Type B pancreatic cell (in vitro differentiated cells): Measurements from ENCODE around the gene PAPLN. TPM values are rescaled to one million over a fixed set of nuclear protein-coding genes. Genes with fewer than 3 reads are reported as not detected.
"Not testable (repeated sequence)": the region's sequence is repeated elsewhere in the genome, so short reads cannot be mapped to it uniquely, and the experiment has no call there.

Source experiments
- DNase-seq: peaks from one replicate; pipeline ENCODE4 v3.0.0; 2021; ENCODE audit warnings: mixed read lengths; ENCODE audit not compliant: unreplicated experiment; ENCODE audit errors: extremely low spot score
- H3K27ac Mint-ChIP-seq: 2 replicates; pipeline ENCODE4 v1.8.0; 2021; ENCODE audit warnings: mild to moderate bottlenecking, mixed read lengths
- H3K27me3 Mint-ChIP-seq: 2 replicates; pipeline ENCODE4 v1.8.0; 2021; ENCODE audit warnings: mixed read lengths
- H3K36me3 Mint-ChIP-seq: 2 replicates; pipeline ENCODE4 v1.8.0; 2021; ENCODE audit warnings: mixed read lengths
- H3K4me1 Mint-ChIP-seq: one replicate; pipeline ENCODE4 v1.8.0; 2021; ENCODE audit warnings: mixed read lengths; ENCODE audit not compliant: unreplicated experiment
- H3K4me3 Mint-ChIP-seq: 2 replicates; pipeline ENCODE4 v1.8.0; 2021; ENCODE audit warnings: mild to moderate bottlenecking, mixed read lengths
- H3K9me3 Mint-ChIP-seq: 2 replicates; pipeline ENCODE4 v1.8.0; 2021; ENCODE audit warnings: mixed read lengths
- total RNA-seq: library from RNA; stranded (reverse); gene quantifications from 2 replicates; pipeline ENCODE4 v1.2.1, GENCODE V29; 2021; ENCODE audit warnings: low replicate concordance
- TF ChIP-seq, protein P1 (sequence below): fragments of 200-600 bp; sonication (generic); conservative IDR thresholded peaks from 2 replicates; pipeline ENCODE4 v1.5.0; 2021; ENCODE audit warnings: antibody characterized with exemption, mild to moderate bottlenecking

PAPLN gene
- total RNA-seq, 1 donor from 2014 or later = 0.99 TPM

DNA sequence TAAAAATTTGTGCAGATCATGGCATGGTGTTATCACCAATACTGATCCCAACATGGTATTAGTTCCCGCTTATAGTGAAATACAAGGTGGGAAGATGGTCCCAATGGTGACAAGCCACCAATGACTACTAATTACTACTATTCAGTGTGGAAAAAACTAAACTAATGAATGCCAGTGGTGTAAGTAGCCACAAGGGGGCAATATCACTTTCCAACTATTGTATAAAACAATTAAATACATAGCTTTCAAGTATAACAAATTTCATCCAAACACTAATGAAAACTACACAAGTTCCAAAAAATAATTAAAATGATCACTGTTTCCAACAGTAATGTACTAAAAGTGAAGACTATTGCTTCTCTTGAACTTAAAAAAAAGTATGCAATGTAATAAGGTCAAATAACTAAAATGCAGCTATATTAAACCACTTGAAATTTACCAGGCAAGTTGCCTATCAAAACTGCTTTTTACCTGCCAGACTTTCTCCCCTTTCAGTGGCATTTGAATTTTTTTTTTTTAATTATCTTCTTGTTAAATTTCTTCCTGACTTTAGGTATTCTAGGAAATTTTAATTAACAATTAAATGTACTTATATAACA lies 58.0 kb downstream of the PAPLN start:
- TF ChIP-seq, protein P1, sequence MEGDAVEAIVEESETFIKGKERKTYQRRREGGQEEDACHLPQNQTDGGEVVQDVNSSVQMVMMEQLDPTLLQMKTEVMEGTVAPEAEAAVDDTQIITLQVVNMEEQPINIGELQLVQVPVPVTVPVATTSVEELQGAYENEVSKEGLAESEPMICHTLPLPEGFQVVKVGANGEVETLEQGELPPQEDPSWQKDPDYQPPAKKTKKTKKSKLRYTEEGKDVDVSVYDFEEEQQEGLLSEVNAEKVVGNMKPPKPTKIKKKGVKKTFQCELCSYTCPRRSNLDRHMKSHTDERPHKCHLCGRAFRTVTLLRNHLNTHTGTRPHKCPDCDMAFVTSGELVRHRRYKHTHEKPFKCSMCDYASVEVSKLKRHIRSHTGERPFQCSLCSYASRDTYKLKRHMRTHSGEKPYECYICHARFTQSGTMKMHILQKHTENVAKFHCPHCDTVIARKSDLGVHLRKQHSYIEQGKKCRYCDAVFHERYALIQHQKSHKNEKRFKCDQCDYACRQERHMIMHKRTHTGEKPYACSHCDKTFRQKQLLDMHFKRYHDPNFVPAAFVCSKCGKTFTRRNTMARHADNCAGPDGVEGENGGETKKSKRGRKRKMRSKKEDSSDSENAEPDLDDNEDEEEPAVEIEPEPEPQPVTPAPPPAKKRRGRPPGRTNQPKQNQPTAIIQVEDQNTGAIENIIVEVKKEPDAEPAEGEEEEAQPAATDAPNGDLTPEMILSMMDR = peak; percentile 89
- Mint-ChIP-seq H3K27me3 (no peaks in the 10 kb centered on the region), H3K4me1 (no peaks in the 10 kb centered on the region), H3K27ac (peak overlapping the region; percentile 55), H3K9me3 (no peaks in the 10 kb centered on the region), H3K4me3 (no peak overlapping the region), H3K36me3 (peaks cover 23% of the 10 kb centered on the region)
- DNase-seq = no peak

DNA sequence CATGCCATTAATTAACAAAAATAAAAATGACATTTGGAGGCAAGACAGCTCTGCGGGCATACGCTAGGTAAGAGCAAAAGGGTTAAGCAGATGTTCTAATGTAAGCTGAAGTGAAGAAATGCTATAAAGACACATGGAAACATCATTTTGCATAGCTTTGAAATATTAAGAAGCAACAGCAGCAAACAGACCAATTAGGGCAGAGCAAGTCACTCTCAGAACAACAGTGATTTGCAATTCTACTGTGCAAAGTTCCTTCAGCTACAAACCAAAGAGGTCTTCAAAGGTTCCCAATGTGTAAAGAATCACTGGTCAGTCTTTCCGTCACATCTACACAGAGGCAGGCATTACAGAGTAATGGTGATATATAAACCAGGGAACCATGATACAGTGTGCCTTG lies 68.2 kb downstream of the PAPLN start:
- TF ChIP-seq, protein P1 = no peak
- H3K36me3 Mint-ChIP-seq = peaks cover 10% of the 10 kb centered on the region
- H3K27me3 Mint-ChIP-seq = no peaks in the 10 kb centered on the region
- no peak for DNase-seq
- H3K4me3 Mint-ChIP-seq = no peak overlapping the region
- H3K27ac Mint-ChIP-seq = no peak overlapping the region
- no peaks in the 10 kb centered on the region for H3K9me3 Mint-ChIP-seq
- peaks cover 6% of the 10 kb centered on the region for H3K4me1 Mint-ChIP-seq

DNA sequence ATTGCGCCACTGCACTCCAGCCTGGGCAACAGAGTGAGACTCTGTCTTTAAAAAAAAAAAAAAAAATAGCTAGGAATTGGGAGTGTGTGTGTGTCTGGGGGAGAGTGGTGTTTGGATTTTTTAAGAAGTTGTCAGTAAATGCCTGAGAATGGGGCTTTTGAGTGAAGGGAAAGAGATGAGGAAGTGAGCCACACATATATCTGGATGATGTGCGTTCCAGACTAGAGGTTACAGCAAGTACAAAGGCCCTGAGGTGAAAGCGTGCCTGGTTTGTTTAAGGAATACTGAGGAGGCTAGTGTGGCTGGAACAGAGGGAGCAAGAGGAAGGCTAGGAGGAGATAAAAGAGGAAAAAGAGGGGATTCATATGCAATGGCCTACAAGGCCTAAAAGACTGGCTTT lies 70.0 kb downstream of the PAPLN start:
- TF ChIP-seq, protein P1 = no peak
- H3K9me3 Mint-ChIP-seq = no peaks in the 10 kb centered on the region
- peaks cover 10% of the 10 kb centered on the region for H3K36me3 Mint-ChIP-seq
- no peak overlapping the region for H3K27ac Mint-ChIP-seq
- peaks cover 6% of the 10 kb centered on the region for H3K4me1 Mint-ChIP-seq
- H3K27me3 Mint-ChIP-seq = no peaks in the 10 kb centered on the region
- no peak for DNase-seq
- H3K4me3 Mint-ChIP-seq = no peak overlapping the region

DNA sequence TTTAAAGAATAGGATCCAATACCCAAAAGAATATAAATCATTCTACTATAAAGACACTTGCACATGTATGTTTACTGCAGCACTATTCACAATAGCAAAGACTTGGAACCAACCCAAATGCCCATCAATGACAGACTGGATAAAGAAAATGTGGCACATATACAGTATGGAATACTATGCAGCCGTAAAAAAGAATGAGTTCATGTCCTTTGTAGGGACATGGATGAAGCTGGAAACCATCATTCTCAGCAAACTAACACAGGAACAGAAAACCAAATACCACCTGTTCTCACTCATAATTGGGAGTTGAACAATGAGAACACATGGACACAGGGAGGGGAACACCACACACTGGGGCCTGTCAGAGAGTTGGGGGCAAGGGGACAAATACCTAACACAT lies 71.9 kb downstream of the PAPLN start:
- not testable (repeated sequence) for H3K9me3 Mint-ChIP-seq, H3K36me3 Mint-ChIP-seq, H3K27me3 Mint-ChIP-seq, DNase-seq, H3K27ac Mint-ChIP-seq, H3K4me1 Mint-ChIP-seq, H3K4me3 Mint-ChIP-seq

DNA sequence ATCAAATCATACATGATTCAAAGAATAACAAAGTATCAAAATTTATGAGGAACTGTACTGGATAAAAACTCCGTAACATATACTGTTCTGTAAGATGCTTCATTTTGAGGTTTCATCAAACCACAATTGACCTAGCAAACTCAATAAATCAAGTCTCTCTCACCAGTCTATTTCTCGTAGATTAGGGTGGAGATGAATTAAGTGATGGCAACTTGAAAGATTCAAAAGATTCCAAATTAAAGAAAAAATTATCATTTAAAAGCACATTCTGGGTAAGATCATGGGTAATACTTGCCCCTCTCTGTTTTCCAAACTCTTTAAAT lies 74.4 kb downstream of the PAPLN start:
- DNase-seq = no peak
- Mint-ChIP-seq H3K9me3 (no peaks in the 10 kb centered on the region), H3K27me3 (no peaks in the 10 kb centered on the region), H3K4me1 (peaks cover 6% of the 10 kb centered on the region), H3K36me3 (peaks cover 10% of the 10 kb centered on the region), H3K27ac (no peak overlapping the region), H3K4me3 (no peak overlapping the region)
- TF ChIP-seq, protein P1 = no peak

DNA sequence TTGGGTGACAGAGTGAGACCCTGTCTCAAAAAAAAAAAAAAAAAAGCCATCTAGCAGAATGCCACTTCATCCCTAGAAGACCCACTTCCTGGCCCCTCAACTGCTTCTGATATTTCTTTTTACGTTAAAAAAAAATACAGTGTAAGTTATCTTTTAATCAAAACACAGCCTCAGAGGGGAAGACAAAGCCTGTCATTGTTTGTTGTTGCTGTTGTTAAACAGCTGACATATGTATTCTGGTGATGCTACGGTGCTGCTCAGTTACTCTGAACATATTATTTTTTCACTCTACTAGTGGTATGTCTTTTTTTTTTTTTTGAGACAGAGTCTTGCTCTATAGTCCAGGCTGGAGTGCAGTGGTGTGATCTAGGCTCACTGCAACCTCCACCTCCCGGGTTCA lies 75.4 kb downstream of the PAPLN start:
- H3K36me3 Mint-ChIP-seq = peaks cover 7% of the 10 kb centered on the region
- H3K4me1 Mint-ChIP-seq = peaks cover 6% of the 10 kb centered on the region

More for the DNA sequence above, 75.4 kb downstream of the PAPLN start:
- TF ChIP-seq, protein P1 = no peak
- Mint-ChIP-seq H3K27me3 (no peaks in the 10 kb centered on the region), H3K9me3 (no peaks in the 10 kb centered on the region), H3K4me3 (no peak overlapping the region), H3K27ac (no peak overlapping the region)
- no peak for DNase-seq
